ENCODE results near the gene SLC2A9.

Gene SLC2A9

GRCh38 chr4:9893329-9894108 is 127.8 kb downstream of the SLC2A9 start:
- no peak for DNase-seq (ENCODE audit: low read depth in 2 of 2)

GRCh38 chr4:9891740-9892139 is 129.6 kb downstream of the SLC2A9 start:
- DNase-seq (ENCODE audit: low read depth in 2 of 2) = no peak

- no peak for DNase-seq (ENCODE audit: low read depth in 2 of 2)
These were observed 130.2 kb downstream of the SLC2A9 start for GRCh38 chr4:9891056-9891455.

- no peak for DNase-seq (ENCODE audit: low read depth in 2 of 2)
These were observed 132.0 kb downstream of the SLC2A9 start for GRCh38 chr4:9889306-9889705.

- DNase-seq (ENCODE audit: low read depth in 2 of 2) = no peak
These were observed 135.3 kb downstream of the SLC2A9 start for GRCh38 chr4:9885958-9886357.

- no peak for DNase-seq (ENCODE audit: low read depth in 2 of 2)
These were observed 140.7 kb downstream of the SLC2A9 start for GRCh38 chr4:9880406-9881197.

- no peak for DNase-seq (ENCODE audit: low read depth in 2 of 2)
These were observed 144.2 kb downstream of the SLC2A9 start for GRCh38 chr4:9877123-9877522.

- DNase-seq (ENCODE audit: low read depth in 2 of 2) = no peak
These were observed 145.8 kb downstream of the SLC2A9 start for GRCh38 chr4:9875516-9875915.

- DNase-seq (ENCODE audit: low read depth in 2 of 2) = no peak
These were observed 146.9 kb downstream of the SLC2A9 start for GRCh38 chr4:9874385-9874784.

GRCh38 chr4:9870165-9870790 is 151.0 kb downstream of the SLC2A9 start:
- no peak for DNase-seq (ENCODE audit: low read depth in 2 of 2)

GRCh38 chr4:9867751-9868425 is 153.4 kb downstream of the SLC2A9 start:
- DNase-seq (ENCODE audit: low read depth in 2 of 2) = no peak

- DNase-seq (ENCODE audit: low read depth in 2 of 2) = no peak
These were observed 154.4 kb downstream of the SLC2A9 start for GRCh38 chr4:9866931-9867330.

GRCh38 chr4:9861561-9861960 is 159.7 kb downstream of the SLC2A9 start:
- DNase-seq (ENCODE audit: low read depth in 2 of 2) = no peak

GRCh38 chr4:9859810-9860209 is 161.5 kb downstream of the SLC2A9 start:
- no peak for DNase-seq (ENCODE audit: low read depth in 2 of 2)

- DNase-seq (ENCODE audit: low read depth in 2 of 2) = no peak
These were observed 171.8 kb downstream of the SLC2A9 start for GRCh38 chr4:9849538-9849920.

- DNase-seq (ENCODE audit: low read depth in 2 of 2) = no peak
These were observed 173.1 kb downstream of the SLC2A9 start for GRCh38 chr4:9847968-9848748.

GRCh38 chr4:9845791-9846493 is 175.4 kb downstream of the SLC2A9 start:
- no peak for DNase-seq (ENCODE audit: low read depth in 2 of 2)

- no peak for DNase-seq (ENCODE audit: low read depth in 2 of 2)
These were observed 180.2 kb downstream of the SLC2A9 start for GRCh38 chr4:9841072-9841471.

- no peak for DNase-seq (ENCODE audit: low read depth in 2 of 2)
These were observed 185.9 kb downstream of the SLC2A9 start for GRCh38 chr4:9835430-9835829.

GRCh38 chr4:9833421-9833820 is 187.9 kb downstream of the SLC2A9 start:
- DNase-seq (ENCODE audit: low read depth in 2 of 2) = no peak

- DNase-seq (ENCODE audit: low read depth in 2 of 2) = no peak
These were observed 188.7 kb downstream of the SLC2A9 start for GRCh38 chr4:9832640-9833039.

All from activated CD8-positive, alpha-beta memory T cell treated with anti-CD3 and anti-CD28 coated beads for 4 hours (primary cell).